GM12878 (cell line): ENCODE results near the gene EZH2.

Experiments
- CTCF ChIP-seq, 3 experiments: IDR thresholded peaks in 2 of 3; conservative IDR thresholded peaks in 1 of 3; 2 replicates each; pipeline ENCODE4 v1.5.1; 2011; ENCODE audit warnings: low read depth in 3 of 3, low read length in 3 of 3, mild to moderate bottlenecking in 3 of 3, control low read depth in 2 of 3, moderate library complexity in 2 of 3, inconsistent platforms in 1 of 3, mixed read lengths in 1 of 3; ENCODE audit not compliant: control insufficient read depth in 2 of 3, insufficient read depth in 1 of 3; ENCODE audit errors: extremely low read depth in 1 of 3
- NFXL1 ChIP-seq: fragments of 450-650 bp; IDR thresholded peaks from 2 replicates; pipeline ENCODE4 v1.6.1; 2017; ENCODE audit warnings: antibody characterized with exemption, mild to moderate bottlenecking, borderline replicate concordance
- NRF1 ChIP-seq: conservative IDR thresholded peaks from 2 replicates; pipeline ENCODE4 v1.6.1; 2011; ENCODE audit warnings: mild to moderate bottlenecking, low read depth, low read length, improper control_type of control experiment
- RBBP5 ChIP-seq: fragments of 200-600 bp; sonication (generic); conservative IDR thresholded peaks from 2 replicates; pipeline ENCODE4 v1.6.1; 2016
- SMAD1 ChIP-seq: fragments of 450-650 bp; IDR thresholded peaks from 2 replicates; pipeline ENCODE4 v1.6.1; 2018; ENCODE audit warnings: mild to moderate bottlenecking, low read depth; ENCODE audit not compliant: partially characterized antibody

GRCh38 chr7:148791546-148791945 is 92.5 kb downstream of the EZH2 start:
- TF ChIP-seq NFXL1, result no peak
- no peak for TF ChIP-seq RBBP5
- TF ChIP-seq SMAD1, result no peak
- no peak for TF ChIP-seq NRF1
- TF ChIP-seq CTCF (IDR thresholded peaks at IDR 0.05 in 2 of 3, conservative IDR thresholded peaks at IDR 0.05 in 1 of 3; ENCODE audit: control insufficient read depth in 2 of 3, extremely low read depth in 1 of 3, insufficient read depth in 1 of 3, low read depth in 3 of 3, low read length in 3 of 3), result no peak
